Activated CD4-positive, alpha-beta T cell treated with anti-CD3 and anti-CD28 coated beads, Interleukin-2, amount 50 U/mL, for 4 hours (primary cell): ENCODE results near the gene TEX29.

Experiments used
- DNase-seq, 2 experiments: peaks; one replicate each; pipeline ENCODE4 v3.0.0-alpha.2; 2020

The TEX29 gene

GRCh38 chr13:111323549-111323948 lies 3.1 kb downstream of the TEX29 start:
- no peak for DNase-seq

- DNase-seq, result no peak
These were observed 3.7 kb downstream of the TEX29 start for GRCh38 chr13:111323950-111324651.

GRCh38 chr13:111324736-111325135 lies 4.3 kb downstream of the TEX29 start:
- DNase-seq, result no peak

GRCh38 chr13:111325146-111325890 lies 4.9 kb downstream of the TEX29 start:
- DNase-seq, result no peak

- DNase-seq, result no peak
These were observed 5.6 kb downstream of the TEX29 start for GRCh38 chr13:111325941-111326620.

GRCh38 chr13:111326621-111326965 lies 6.2 kb downstream of the TEX29 start:
- no peak for DNase-seq

- no peak for DNase-seq
These were observed 6.7 kb downstream of the TEX29 start for GRCh38 chr13:111326981-111327642.

- no peak for DNase-seq
These were observed 7.5 kb downstream of the TEX29 start for GRCh38 chr13:111327730-111328573.

- DNase-seq, result no peak
These were observed 8.3 kb downstream of the TEX29 start for GRCh38 chr13:111328574-111329410.

GRCh38 chr13:111329641-111330040 lies 9.2 kb downstream of the TEX29 start:
- no peak for DNase-seq

GRCh38 chr13:111330066-111330610 lies 9.7 kb downstream of the TEX29 start:
- no peak for DNase-seq

GRCh38 chr13:111335298-111335697 lies 14.9 kb downstream of the TEX29 start:
- no peak for DNase-seq

GRCh38 chr13:111336666-111337065 lies 16.2 kb downstream of the TEX29 start:
- no peak for DNase-seq

GRCh38 chr13:111337206-111337605 lies 16.8 kb downstream of the TEX29 start:
- no peak for DNase-seq

- DNase-seq, result no peak
These were observed 17.3 kb downstream of the TEX29 start for GRCh38 chr13:111337741-111338140.

GRCh38 chr13:111338841-111339240 lies 18.4 kb downstream of the TEX29 start:
- no peak for DNase-seq

- no peak for DNase-seq
These were observed 19.1 kb downstream of the TEX29 start for GRCh38 chr13:111339366-111340143.

- no peak for DNase-seq
These were observed 21.4 kb downstream of the TEX29 start for GRCh38 chr13:111341886-111342285.

GRCh38 chr13:111342721-111343120 lies 22.3 kb downstream of the TEX29 start:
- no peak for DNase-seq

- DNase-seq, result no peak
These were observed 22.9 kb downstream of the TEX29 start for GRCh38 chr13:111343186-111343805.
